ENCODE results near the gene AFTPH.
A peak's percentile ranks its signal among the peaks of the same experiment; 100 is the strongest.

AFTPH gene

DNA sequence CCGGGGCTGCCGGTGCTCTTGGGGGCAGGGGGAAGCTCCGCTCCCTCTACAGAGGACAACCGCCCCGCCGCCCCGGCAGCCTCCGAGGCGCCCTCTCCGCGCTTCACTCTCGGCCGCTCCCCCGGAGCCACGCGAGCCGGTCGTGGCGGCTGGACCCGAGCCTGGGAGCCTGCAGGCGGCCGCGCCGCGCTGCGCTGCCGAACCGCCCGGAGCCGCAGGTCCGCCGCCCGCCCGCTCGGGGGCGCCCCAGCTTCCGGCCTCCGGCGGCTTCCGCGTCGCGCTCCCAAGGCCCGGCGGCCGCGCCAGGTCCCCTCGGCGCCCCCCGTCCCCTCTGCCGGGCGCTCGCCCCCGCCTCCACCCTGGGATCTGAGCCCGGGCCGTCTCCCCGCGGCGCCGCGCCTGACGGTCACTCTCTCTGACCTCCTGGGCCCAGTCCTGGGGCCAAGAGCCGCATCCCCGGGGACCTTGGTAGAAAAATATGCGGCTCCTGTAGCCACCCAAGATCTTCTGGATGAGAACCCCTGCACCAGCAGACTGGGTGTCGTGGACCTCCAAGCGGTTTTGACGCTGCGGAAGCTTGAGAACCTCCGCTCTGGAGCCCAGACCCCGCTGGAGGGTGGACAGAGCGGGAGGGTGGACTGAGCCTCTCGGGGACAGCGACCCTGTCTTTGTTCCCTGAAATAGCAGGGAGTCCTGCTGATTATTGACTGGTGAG lies 85.3 kb downstream of the AFTPH start:
- H3K27ac ChIP-seq (ENCODE audit: low read length) = no peak overlapping the region
- peaks cover 4% of the 10 kb centered on the region; the same call in 1 of the 2 replicates for H3K4me1 ChIP-seq (ENCODE audit: insufficient read depth, low read length)
- no peaks in the 10 kb centered on the region for H3K9me3 ChIP-seq (ENCODE audit: insufficient read depth, low read depth, low read length)
- peak overlapping the region; percentile 82 for H3K4me3 ChIP-seq (ENCODE audit: low read length)
- H3K36me3 ChIP-seq (ENCODE audit: insufficient read depth, low read depth, low read length) = no peaks in the 10 kb centered on the region
- peak overlapping the region; percentile 69; the same call in 1 of the 2 replicates for H3K9ac ChIP-seq (ENCODE audit: low read depth, low read length)
- peaks cover 31% of the 10 kb centered on the region for H3K27me3 ChIP-seq (ENCODE audit: insufficient read depth, low read length)

DNA sequence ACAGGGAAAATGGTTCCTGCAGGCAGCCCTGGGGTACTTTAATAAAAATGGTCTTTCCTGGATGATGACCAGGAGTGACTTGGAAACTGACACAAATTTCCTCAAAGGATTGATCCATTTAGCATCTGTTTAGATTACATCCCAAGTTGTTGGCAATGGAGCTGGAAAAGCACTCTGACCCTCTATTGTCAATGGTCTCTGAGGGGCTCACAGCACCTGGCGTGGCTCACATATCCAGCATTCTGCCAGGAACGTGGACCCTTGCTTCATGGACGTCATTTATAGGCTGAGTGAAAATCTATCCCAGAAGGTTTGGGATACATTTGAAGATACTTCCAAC lies 85.8 kb downstream of the AFTPH start:
- Histone ChIP-seq H3K4me1 (ENCODE audit: insufficient read depth, low read length) (peaks cover 4% of the 10 kb centered on the region; the same call in 1 of the 2 replicates), H3K36me3 (ENCODE audit: insufficient read depth, low read depth, low read length) (no peaks in the 10 kb centered on the region), H3K9me3 (ENCODE audit: insufficient read depth, low read depth, low read length) (no peaks in the 10 kb centered on the region), H3K27ac (ENCODE audit: low read length) (no peak overlapping the region), H3K9ac (ENCODE audit: low read depth, low read length) (peak overlapping the region; percentile 69; the same call in 1 of the 2 replicates), H3K27me3 (ENCODE audit: insufficient read depth, low read length) (peaks cover 31% of the 10 kb centered on the region), H3K4me3 (ENCODE audit: low read length) (peak overlapping the region; percentile 82)

DNA sequence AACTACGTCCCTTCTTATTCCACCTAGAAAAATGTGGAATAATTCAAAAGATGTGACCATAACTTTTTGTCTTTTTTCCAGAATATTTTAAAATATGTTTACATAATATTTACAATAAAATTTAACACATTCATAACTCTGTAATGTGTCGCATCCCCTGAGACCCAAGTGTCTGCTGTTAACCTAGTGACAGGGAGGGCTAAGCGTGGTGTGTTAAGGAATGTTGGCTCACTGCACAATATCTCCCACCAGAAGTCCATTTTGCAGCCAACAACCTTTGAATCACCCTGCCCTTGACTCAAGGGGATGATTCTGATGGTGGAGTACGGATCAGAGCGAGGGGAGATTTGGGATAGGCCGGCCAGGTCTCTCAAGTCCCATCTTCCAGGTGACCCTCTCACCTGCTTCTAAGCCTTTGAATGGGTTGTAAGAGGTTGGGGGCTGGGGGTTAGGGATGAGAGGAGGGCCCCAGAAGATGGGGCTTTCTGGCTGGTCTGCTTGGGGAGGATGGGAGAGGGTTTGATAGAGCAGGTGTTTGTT lies 86.3 kb downstream of the AFTPH start:
- Histone ChIP-seq H3K9ac (ENCODE audit: low read depth, low read length) (no peak overlapping the region), H3K36me3 (ENCODE audit: insufficient read depth, low read depth, low read length) (no peaks in the 10 kb centered on the region), H3K4me1 (ENCODE audit: insufficient read depth, low read length) (peaks cover 4% of the 10 kb centered on the region; the same call in 1 of the 2 replicates), H3K27ac (ENCODE audit: low read length) (no peak overlapping the region), H3K9me3 (ENCODE audit: insufficient read depth, low read depth, low read length) (no peaks in the 10 kb centered on the region), H3K27me3 (ENCODE audit: insufficient read depth, low read length) (peaks cover 31% of the 10 kb centered on the region), H3K4me3 (ENCODE audit: low read length) (no peak overlapping the region)

DNA sequence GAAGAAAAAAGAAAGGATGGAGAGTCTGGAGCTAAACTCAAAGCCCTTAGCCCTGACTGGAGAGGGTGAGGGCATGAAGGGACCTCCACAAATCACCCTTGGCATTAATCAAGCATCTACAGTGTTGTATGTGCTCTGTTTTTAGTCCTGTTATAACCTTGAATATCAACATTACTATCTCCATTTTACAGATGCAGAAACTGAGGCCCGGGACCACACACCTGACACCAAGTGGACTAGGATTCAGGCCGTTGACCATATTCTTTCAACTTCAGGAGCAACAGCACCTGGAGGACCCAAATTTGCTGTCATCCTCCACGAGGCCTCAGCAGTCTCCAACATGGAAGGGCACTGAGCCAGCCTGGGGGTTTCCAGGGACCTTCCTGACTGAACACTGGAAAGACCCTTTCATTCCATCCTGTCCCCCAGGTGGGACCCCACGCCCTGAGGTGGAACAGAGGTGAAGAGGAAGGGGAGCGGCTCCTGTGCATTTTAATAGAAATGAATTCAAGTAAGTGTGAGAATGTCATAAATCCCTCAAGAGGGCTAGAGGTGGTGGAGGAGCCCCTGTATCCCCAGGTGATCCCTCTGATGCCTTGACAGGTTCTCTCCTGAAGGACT lies 88.6 kb downstream of the AFTPH start:
- H3K27ac ChIP-seq (ENCODE audit: low read length) = no peak overlapping the region
- H3K9me3 ChIP-seq (ENCODE audit: insufficient read depth, low read depth, low read length) = no peaks in the 10 kb centered on the region
- H3K9ac ChIP-seq (ENCODE audit: low read depth, low read length) = no peak overlapping the region
- no peak overlapping the region for H3K4me3 ChIP-seq (ENCODE audit: low read length)
- peaks cover 30% of the 10 kb centered on the region for H3K27me3 ChIP-seq (ENCODE audit: insufficient read depth, low read length)
- peaks cover 6% of the 10 kb centered on the region; the same call in 1 of the 2 replicates for H3K4me1 ChIP-seq (ENCODE audit: insufficient read depth, low read length)
- no peaks in the 10 kb centered on the region for H3K36me3 ChIP-seq (ENCODE audit: insufficient read depth, low read depth, low read length)

DNA sequence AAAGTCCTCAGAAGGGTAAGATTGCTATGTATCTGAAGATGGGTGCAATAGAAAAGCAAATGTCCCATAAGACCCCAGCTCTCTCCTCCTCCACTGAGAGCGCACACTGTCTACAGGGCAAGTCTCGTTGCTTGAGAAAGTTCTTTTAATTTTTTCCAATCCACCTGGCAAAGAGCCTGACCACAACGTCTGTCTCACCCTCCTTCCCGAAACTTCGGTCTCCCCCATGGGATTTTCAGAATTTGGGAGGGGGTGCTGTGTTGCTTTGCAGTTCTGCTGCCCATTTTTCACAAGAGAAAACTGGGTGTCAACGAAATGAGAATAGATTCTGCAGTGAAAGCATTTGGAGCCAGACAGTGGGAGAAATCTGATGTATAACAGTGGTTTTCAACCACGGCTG lies 89.1 kb downstream of the AFTPH start:
- H3K4me1 ChIP-seq (ENCODE audit: insufficient read depth, low read length) = peaks cover 6% of the 10 kb centered on the region; the same call in 1 of the 2 replicates

DNA sequence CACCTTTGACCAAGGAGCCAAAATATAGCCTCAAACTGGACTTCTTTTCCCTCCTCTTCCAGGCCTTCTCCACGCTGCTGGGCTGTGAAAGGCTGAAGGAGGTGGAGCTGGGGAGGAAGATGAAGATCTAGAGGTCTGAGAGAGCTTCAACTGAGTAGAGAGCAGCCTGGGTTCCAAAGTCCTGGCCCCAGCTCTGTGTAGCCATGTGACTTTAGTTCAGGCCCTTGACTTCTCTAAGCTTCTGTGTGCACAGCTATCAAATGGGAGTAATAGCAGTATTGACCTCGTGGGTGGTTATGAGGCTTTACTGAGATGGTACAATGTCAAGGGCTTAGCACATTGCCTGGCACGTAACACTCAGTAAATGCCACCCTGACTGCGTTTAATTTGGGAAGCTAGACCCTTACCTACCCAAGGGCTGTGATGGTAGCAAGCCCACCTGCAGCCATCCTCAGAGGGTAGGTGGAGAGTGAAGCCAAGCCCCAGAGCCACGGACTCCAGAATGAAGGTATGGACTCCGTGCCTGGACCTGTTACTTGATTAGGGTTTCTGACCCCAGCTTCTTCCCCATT lies 91.2 kb downstream of the AFTPH start:
- Histone ChIP-seq H3K36me3 (ENCODE audit: insufficient read depth, low read depth, low read length) (no peaks in the 10 kb centered on the region), H3K4me3 (ENCODE audit: low read length) (no peak overlapping the region), H3K9me3 (ENCODE audit: insufficient read depth, low read depth, low read length) (no peaks in the 10 kb centered on the region), H3K27me3 (ENCODE audit: insufficient read depth, low read length) (peaks cover 8% of the 10 kb centered on the region; the same call in 1 of the 2 replicates), H3K27ac (ENCODE audit: low read length) (no peak overlapping the region), H3K9ac (ENCODE audit: low read depth, low read length) (no peak overlapping the region), H3K4me1 (ENCODE audit: insufficient read depth, low read length) (peaks cover 6% of the 10 kb centered on the region; the same call in 1 of the 2 replicates)

More for the DNA sequence above, 89.1 kb downstream of the AFTPH start:
- no peak overlapping the region for H3K27ac ChIP-seq (ENCODE audit: low read length)
- H3K27me3 ChIP-seq (ENCODE audit: insufficient read depth, low read length) = peaks cover 25% of the 10 kb centered on the region
- H3K36me3 ChIP-seq (ENCODE audit: insufficient read depth, low read depth, low read length) = no peaks in the 10 kb centered on the region
- no peaks in the 10 kb centered on the region for H3K9me3 ChIP-seq (ENCODE audit: insufficient read depth, low read depth, low read length)
- no peak overlapping the region for H3K9ac ChIP-seq (ENCODE audit: low read depth, low read length)
- H3K4me3 ChIP-seq (ENCODE audit: low read length) = no peak overlapping the region

DNA sequence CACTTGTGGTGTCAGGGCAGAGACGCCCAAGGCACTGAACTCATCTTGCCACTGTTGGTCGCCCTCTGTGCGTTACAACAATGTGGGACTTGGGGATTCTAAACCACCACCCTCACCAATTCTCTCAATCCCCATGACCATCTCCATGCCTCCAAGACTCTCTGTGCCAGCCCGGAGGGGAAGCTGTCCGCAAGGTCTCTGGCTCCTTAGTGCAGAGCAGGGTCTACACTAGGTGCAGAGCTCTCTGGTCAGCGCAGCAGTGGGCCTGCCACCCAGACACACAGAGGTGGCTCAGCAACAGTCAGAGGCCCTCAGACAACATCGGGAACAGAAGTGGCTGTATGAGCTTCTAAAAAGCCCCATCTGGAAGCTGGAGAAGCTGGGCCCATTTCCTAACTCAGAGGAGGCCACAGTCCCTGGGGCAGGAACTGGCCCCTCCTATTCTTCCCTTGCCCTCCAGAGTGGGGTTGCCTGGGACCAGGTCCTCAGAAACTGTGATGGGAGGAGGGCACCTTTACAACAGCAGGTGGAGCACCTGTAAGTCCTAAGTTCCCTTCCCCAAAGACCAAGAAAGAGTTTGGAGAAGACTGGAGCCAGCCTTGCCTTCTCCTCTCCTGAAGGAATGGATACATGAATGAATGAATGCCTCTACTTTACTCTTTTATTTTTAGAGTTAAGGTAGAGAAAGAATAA lies 91.9 kb downstream of the AFTPH start:
- peaks cover 11% of the 10 kb centered on the region; the same call in 1 of the 2 replicates for H3K4me1 ChIP-seq (ENCODE audit: insufficient read depth, low read length)
- no peaks in the 10 kb centered on the region for H3K9me3 ChIP-seq (ENCODE audit: insufficient read depth, low read depth, low read length)
- H3K9ac ChIP-seq (ENCODE audit: low read depth, low read length) = no peak overlapping the region
- no peaks in the 10 kb centered on the region for H3K36me3 ChIP-seq (ENCODE audit: insufficient read depth, low read depth, low read length)
- H3K27ac ChIP-seq (ENCODE audit: low read length) = no peak overlapping the region
- peaks cover 3% of the 10 kb centered on the region; the same call in 1 of the 2 replicates for H3K27me3 ChIP-seq (ENCODE audit: insufficient read depth, low read length)
- no peak overlapping the region for H3K4me3 ChIP-seq (ENCODE audit: low read length)

DNA sequence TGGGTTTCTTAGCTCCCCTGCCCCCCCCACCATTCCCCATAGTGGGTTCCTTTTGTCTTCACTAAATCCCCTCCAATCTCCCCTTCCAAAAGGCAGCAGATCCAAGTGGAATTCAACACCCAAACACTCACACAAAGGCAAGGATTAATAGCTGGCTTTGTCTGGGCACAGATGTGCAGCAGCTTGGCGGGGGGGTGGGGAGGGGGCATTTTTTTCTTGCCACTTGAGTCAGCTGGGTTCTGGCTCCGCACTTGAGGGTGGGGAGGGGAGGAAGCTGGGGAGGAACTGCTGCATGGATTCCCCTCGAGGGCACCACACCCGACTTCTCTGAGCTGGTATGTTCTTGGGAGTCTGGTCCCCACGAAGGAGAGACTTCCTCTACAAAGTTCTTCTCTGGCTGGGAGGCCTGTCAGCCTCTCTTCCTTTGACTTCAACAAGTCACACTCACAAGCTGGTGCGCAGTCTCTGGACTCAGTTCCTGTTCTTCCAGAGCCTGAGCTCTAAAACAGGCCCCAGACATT lies 93.6 kb downstream of the AFTPH start:
- Histone ChIP-seq H3K4me1 (ENCODE audit: insufficient read depth, low read length) (peaks cover 15% of the 10 kb centered on the region; the same call in 1 of the 2 replicates), H3K9ac (ENCODE audit: low read depth, low read length) (no peak overlapping the region), H3K9me3 (ENCODE audit: insufficient read depth, low read depth, low read length) (no peaks in the 10 kb centered on the region), H3K36me3 (ENCODE audit: insufficient read depth, low read depth, low read length) (no peaks in the 10 kb centered on the region), H3K4me3 (ENCODE audit: low read length) (no peak overlapping the region), H3K27me3 (ENCODE audit: insufficient read depth, low read length) (0 out of 2 replicates have a peak, but pooled peaks cover 3% of the 10 kb centered on the region), H3K27ac (ENCODE audit: low read length) (no peak overlapping the region)

DNA sequence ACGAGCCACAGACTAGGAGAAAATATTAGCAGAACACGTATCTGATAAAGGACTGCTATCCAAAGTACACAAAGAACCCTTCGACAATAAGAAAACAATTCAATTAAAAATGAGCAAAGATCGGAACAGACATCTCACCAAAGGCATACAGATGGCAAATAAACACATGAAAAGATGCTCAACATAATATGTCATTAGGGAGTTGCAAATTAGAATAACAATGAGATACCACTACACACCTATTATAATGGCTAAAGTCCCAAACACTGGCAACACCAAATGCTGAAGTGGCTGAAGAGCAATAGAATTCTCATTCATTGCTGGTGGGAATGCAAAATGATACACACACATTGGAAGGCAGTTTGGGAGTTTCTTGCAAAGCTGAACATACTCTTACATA lies 96.5 kb downstream of the AFTPH start:
- H3K27ac ChIP-seq (ENCODE audit: low read length) = no peak overlapping the region
- H3K27me3 ChIP-seq (ENCODE audit: insufficient read depth, low read length) = no peaks in the 10 kb centered on the region
- no peaks in the 10 kb centered on the region for H3K36me3 ChIP-seq (ENCODE audit: insufficient read depth, low read depth, low read length)
- H3K4me3 ChIP-seq (ENCODE audit: low read length) = peak overlapping the region; percentile 21; the same call in 1 of the 2 replicates
- H3K4me1 ChIP-seq (ENCODE audit: insufficient read depth, low read length) = peaks cover 19% of the 10 kb centered on the region; the same call in 1 of the 2 replicates
- H3K9ac ChIP-seq (ENCODE audit: low read depth, low read length) = no peak overlapping the region; the same call in 1 of the 2 replicates
- H3K9me3 ChIP-seq (ENCODE audit: insufficient read depth, low read depth, low read length) = no peaks in the 10 kb centered on the region

DNA sequence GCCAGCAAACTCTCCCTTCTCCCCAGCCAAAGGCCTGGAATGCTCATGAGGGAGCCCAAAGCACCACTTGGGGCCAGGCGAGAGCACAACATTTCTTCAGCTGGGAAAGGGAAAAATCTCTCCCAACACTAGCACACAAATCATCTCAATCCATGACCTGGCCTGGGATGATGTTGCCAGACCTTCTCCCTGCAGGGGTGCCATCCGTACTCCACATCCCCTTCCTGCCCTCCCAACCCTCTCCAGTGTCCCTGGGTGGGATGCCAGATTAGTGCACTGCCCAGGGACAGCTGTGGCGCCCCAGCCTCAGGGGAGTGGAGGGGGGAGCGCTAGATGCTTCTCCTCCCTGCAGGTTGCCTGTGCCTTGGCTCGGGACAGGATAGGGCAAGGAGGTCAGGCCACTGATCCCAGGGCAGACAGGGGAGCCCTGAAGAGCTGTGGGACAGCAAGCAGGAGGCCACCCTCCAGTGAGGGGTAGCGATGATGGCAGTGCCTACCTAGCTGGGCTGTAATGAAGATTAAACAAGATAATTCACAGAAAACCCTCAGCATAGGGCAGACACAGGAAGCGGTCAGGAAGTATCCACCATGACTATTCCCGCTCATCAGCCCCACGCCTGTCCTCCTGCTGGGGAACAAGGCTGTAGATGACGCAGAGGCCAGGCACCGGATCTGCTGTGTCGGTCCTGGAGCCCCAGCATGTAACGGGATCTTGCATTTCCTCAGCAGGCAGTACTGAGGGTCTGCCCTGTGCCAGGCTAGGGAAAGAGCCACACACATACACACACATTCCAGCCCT lies 98.5 kb downstream of the AFTPH start:
- Histone ChIP-seq H3K9me3 (ENCODE audit: insufficient read depth, low read depth, low read length) (no peaks in the 10 kb centered on the region), H3K4me3 (ENCODE audit: low read length) (no peak overlapping the region), H3K9ac (ENCODE audit: low read depth, low read length) (no peak overlapping the region), H3K36me3 (ENCODE audit: insufficient read depth, low read depth, low read length) (no peaks in the 10 kb centered on the region), H3K27ac (ENCODE audit: low read length) (no peak overlapping the region), H3K4me1 (ENCODE audit: insufficient read depth, low read length) (peaks cover 20% of the 10 kb centered on the region; the same call in 1 of the 2 replicates), H3K27me3 (ENCODE audit: insufficient read depth, low read length) (no peaks in the 10 kb centered on the region)

Measured in iPS-20b (cell line).